K562 (cell line): ENCODE measurements around the gene TLE3. TPM values are rescaled to one million over a fixed set of nuclear protein-coding genes. Genes with fewer than 3 reads are reported as not detected.

Experiments used
- ARHGAP35 ChIP-seq: fragments of 450-650 bp; IDR thresholded peaks from 2 replicates; pipeline ENCODE4 v1.6.1; 2018; ENCODE audit not compliant: partially characterized antibody
- ESRRA ChIP-seq: fragments of 450-650 bp; IDR thresholded peaks from 2 replicates; pipeline ENCODE4 v1.6.1; 2014; ENCODE audit warnings: low read depth, mild to moderate bottlenecking, moderate library complexity, borderline replicate concordance
- FOXJ2 ChIP-seq: fragments of 200-800 bp; sonication (Bioruptor generic); IDR thresholded peaks from 2 replicates; pipeline ENCODE4 v1.6.1; 2016; ENCODE audit warnings: missing genetic modification characterization, missing compliant biosample characterization
- GABPB1 ChIP-seq: sonication (generic); formaldehyde crosslinking; IDR thresholded peaks from 2 replicates; pipeline ENCODE4 v1.8.0; 2022; ENCODE audit warnings: mild to moderate bottlenecking, missing genetic modification reagents
- IRF9 ChIP-seq: fragments of 450-650 bp; IDR thresholded peaks from 2 replicates; pipeline ENCODE4 v1.6.1; 2016; ENCODE audit warnings: missing biosample characterization, missing genetic modification characterization
- POLR2G ChIP-seq: fragments of 200-400 bp; formaldehyde crosslinking; IDR thresholded peaks from 2 replicates; pipeline ENCODE4 v1.6.1; 2017; ENCODE audit warnings: low read depth, mild to moderate bottlenecking, antibody characterized with exemption, low read length, moderate library complexity
- SRF ChIP-seq, 2 experiments: fragments of 250-450, 450-650 bp in 1 of 2; sonication (Bioruptor Pico) in 1 of 2; sonication (generic) in 1 of 2; formaldehyde crosslinking; IDR thresholded peaks; 2 replicates each; pipeline versions ENCODE4 v1.5.0 to v1.5.1; 2020 to 2022; ENCODE audit warnings: mild to moderate bottlenecking in 1 of 2, missing genetic modification reagents in 1 of 2
- TEAD1 ChIP-seq, 2 experiments: fragments of 450-650 bp in 1 of 2; sonication (generic) in 1 of 2; formaldehyde crosslinking; IDR thresholded peaks; 2 replicates each; pipeline versions ENCODE4 v1.4.0 to v1.8.0; 2020 to 2022; ENCODE audit warnings: mild to moderate bottlenecking in 2 of 2, missing genetic modification reagents in 1 of 2
- ZBTB49 ChIP-seq: sonication (generic); formaldehyde crosslinking; IDR thresholded peaks from 2 replicates; pipeline ENCODE4 v1.8.0; 2022; ENCODE audit warnings: missing genetic modification reagents, mild to moderate bottlenecking, borderline replicate concordance
- ZNF707 ChIP-seq: fragments of 250-450 bp; sonication (Bioruptor Pico); conservative IDR thresholded peaks from 2 replicates; pipeline ENCODE4 v1.8.0; 2022; ENCODE audit warnings: inconsistent platforms, mild to moderate bottlenecking, moderate library complexity
- ZSCAN29 ChIP-seq: fragments of 450-650 bp; IDR thresholded peaks from 2 replicates; pipeline ENCODE4 v1.6.1; 2017
- polyA plus RNA-seq, 8 experiments: library from polyadenylated mRNA; depleted of rRNA in 4 of 8; stranded (reverse) in 5 of 8; unstranded in 3 of 8; fragments of >200 nt; fragmentation: Nextera tagmentation in 2 of 8; fragmentation: Illumina TruSeq in 1 of 8; extraction: Ambion mirVana in 2 of 8; extraction: Trizol in 1 of 8; gene quantifications; 2 replicates each; pipeline versions ENCODE4 v1.2.1 to v1.2.3, GENCODE V29; 2011 to 2014; ENCODE audit warnings: inconsistent platforms in 1 of 8, missing spikeins in 1 of 8
- total RNA-seq, 7 experiments: library from RNA; depleted of rRNA in 6 of 7; stranded (reverse); fragments of >200 nt in 6 of 7; fragmentation: Illumina TruSeq in 2 of 7; extraction: Trizol in 2 of 7; gene quantifications; 2 replicates each; pipeline versions ENCODE4 v1.2.1 to v1.2.3, GENCODE V29; 2011 to 2021; ENCODE audit warnings: low replicate concordance in 1 of 7
- TF ChIP-seq, protein P1 (sequence below): IDR thresholded peaks from 3 replicates; pipeline ENCODE4 v1.6.1; 2011; ENCODE audit warnings: borderline replicate concordance, mild to moderate bottlenecking; ENCODE audit not compliant: insufficient read length, insufficient read depth
- TF ChIP-seq, protein P2 (sequence below): fragments of 250-450 bp; sonication (Bioruptor Pico); IDR thresholded peaks from 2 replicates; pipeline ENCODE4 v1.4.0; 2020; ENCODE audit warnings: mild to moderate bottlenecking, moderate library complexity
- TF ChIP-seq, protein P3 (sequence below): sonication (generic); formaldehyde crosslinking; IDR thresholded peaks from 2 replicates; pipeline ENCODE4 v1.8.0; 2023; ENCODE audit warnings: mild to moderate bottlenecking, missing genetic modification reagents

The TLE3 gene
- total and polyA plus RNA-seq, 9 of the 15 experiments (the other 6 are each of a cell fraction or from before 2014, with no cell fraction given), result 1.5 to 84.2 (median 14.1) TPM

- TF ChIP-seq ZNF707 (CRISPR knock-in tag) (no peak), GABPB1 (CRISPR knock-in tag) (no peak), TEAD1 (CRISPR knock-in tag; IDR thresholded peaks at IDR 0.05) (no peak), POLR2G (peak; percentile 94), ESRRA (no peak), ZBTB49 (CRISPR knock-in tag) (no peak), IRF9 (tag) (no peak), SRF (CRISPR knock-in tag; IDR thresholded peaks at IDR 0.05) (no peak), ZSCAN29 (no peak), FOXJ2 (no peak), ARHGAP35 (no peak)
- TF ChIP-seq, protein P1, sequence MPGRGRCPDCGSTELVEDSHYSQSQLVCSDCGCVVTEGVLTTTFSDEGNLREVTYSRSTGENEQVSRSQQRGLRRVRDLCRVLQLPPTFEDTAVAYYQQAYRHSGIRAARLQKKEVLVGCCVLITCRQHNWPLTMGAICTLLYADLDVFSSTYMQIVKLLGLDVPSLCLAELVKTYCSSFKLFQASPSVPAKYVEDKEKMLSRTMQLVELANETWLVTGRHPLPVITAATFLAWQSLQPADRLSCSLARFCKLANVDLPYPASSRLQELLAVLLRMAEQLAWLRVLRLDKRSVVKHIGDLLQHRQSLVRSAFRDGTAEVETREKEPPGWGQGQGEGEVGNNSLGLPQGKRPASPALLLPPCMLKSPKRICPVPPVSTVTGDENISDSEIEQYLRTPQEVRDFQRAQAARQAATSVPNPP, result no peak
- TF ChIP-seq, protein P2, sequence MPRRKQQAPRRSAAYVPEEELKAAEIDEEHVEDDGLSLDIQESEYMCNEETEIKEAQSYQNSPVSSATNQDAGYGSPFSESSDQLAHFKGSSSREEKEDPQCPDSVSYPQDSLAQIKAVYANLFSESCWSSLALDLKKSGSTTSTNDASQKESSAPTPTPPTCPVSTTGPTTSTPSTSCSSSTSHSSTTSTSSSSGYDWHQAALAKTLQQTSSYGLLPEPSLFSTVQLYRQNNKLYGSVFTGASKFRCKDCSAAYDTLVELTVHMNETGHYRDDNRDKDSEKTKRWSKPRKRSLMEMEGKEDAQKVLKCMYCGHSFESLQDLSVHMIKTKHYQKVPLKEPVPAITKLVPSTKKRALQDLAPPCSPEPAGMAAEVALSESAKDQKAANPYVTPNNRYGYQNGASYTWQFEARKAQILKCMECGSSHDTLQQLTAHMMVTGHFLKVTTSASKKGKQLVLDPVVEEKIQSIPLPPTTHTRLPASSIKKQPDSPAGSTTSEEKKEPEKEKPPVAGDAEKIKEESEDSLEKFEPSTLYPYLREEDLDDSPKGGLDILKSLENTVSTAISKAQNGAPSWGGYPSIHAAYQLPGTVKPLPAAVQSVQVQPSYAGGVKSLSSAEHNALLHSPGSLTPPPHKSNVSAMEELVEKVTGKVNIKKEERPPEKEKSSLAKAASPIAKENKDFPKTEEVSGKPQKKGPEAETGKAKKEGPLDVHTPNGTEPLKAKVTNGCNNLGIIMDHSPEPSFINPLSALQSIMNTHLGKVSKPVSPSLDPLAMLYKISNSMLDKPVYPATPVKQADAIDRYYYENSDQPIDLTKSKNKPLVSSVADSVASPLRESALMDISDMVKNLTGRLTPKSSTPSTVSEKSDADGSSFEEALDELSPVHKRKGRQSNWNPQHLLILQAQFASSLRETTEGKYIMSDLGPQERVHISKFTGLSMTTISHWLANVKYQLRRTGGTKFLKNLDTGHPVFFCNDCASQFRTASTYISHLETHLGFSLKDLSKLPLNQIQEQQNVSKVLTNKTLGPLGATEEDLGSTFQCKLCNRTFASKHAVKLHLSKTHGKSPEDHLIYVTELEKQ, result no peak
- TF ChIP-seq, protein P3, sequence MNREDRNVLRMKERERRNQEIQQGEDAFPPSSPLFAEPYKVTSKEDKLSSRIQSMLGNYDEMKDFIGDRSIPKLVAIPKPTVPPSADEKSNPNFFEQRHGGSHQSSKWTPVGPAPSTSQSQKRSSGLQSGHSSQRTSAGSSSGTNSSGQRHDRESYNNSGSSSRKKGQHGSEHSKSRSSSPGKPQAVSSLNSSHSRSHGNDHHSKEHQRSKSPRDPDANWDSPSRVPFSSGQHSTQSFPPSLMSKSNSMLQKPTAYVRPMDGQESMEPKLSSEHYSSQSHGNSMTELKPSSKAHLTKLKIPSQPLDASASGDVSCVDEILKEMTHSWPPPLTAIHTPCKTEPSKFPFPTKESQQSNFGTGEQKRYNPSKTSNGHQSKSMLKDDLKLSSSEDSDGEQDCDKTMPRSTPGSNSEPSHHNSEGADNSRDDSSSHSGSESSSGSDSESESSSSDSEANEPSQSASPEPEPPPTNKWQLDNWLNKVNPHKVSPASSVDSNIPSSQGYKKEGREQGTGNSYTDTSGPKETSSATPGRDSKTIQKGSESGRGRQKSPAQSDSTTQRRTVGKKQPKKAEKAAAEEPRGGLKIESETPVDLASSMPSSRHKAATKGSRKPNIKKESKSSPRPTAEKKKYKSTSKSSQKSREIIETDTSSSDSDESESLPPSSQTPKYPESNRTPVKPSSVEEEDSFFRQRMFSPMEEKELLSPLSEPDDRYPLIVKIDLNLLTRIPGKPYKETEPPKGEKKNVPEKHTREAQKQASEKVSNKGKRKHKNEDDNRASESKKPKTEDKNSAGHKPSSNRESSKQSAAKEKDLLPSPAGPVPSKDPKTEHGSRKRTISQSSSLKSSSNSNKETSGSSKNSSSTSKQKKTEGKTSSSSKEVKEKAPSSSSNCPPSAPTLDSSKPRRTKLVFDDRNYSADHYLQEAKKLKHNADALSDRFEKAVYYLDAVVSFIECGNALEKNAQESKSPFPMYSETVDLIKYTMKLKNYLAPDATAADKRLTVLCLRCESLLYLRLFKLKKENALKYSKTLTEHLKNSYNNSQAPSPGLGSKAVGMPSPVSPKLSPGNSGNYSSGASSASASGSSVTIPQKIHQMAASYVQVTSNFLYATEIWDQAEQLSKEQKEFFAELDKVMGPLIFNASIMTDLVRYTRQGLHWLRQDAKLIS (CRISPR knock-in tag), result 0 out of 2 replicates have a peak, but pooled peaks have one; percentile 33
These were observed 1.6 kb upstream of the TLE3 start (continued) for GRCh38 chr15:70099167-70099966.
